ENCODE measurements around the gene EEF1AKMT3. TPM values are rescaled to one million over a fixed set of nuclear protein-coding genes. Genes with fewer than 3 reads are reported as not detected.

EEF1AKMT3 gene
- total RNA-seq, 1 donor from 2014 or later, result 6.1 TPM

- H3K4me1 Mint-ChIP-seq, result peaks cover 41% of the 10 kb centered on the region
- peak overlapping the region; percentile 90 for H3K4me3 Mint-ChIP-seq
These were observed 32.4 kb upstream of the EEF1AKMT3 start for GRCh38 chr12:57739914-57740538.

GRCh38 chr12:57740656-57741412 lies 31.6 kb upstream of the EEF1AKMT3 start:
- peaks cover 46% of the 10 kb centered on the region for H3K4me1 Mint-ChIP-seq
- intact Hi-C loops (cut with micrococcal nuclease), result loop anchor here (5.0 to 10.0 kb wide), 3 partner anchors 264 to 676 kb away; partner anchors contain the start of gene ARHGAP9
- no peaks in the 10 kb centered on the region for H3K27me3 Mint-ChIP-seq
- peak overlapping the region; percentile 90 for H3K4me3 Mint-ChIP-seq
- H3K9me3 Mint-ChIP-seq, result no peaks in the 10 kb centered on the region
- peak; percentile 95 for DNase-seq
- H3K36me3 Mint-ChIP-seq (ENCODE audit: low read depth), result peaks cover 20% of the 10 kb centered on the region
- H3K27ac Mint-ChIP-seq, result peak overlapping the region; percentile 87

More at GRCh38 chr12:57739914-57740538, 32.4 kb upstream of the EEF1AKMT3 start:
- Mint-ChIP-seq H3K36me3 (ENCODE audit: low read depth) (peaks cover 20% of the 10 kb centered on the region), H3K27me3 (no peaks in the 10 kb centered on the region), H3K27ac (peak overlapping the region; percentile 29), H3K9me3 (no peaks in the 10 kb centered on the region)
- DNase-seq, result no peak
- intact Hi-C loops (cut with micrococcal nuclease), result loop anchor here (5.0 to 10.0 kb wide), 3 partner anchors 263 to 675 kb away; partner anchors contain the start of gene ARHGAP9

- peak overlapping the region; percentile 87 for H3K27ac Mint-ChIP-seq
These were observed 31.0 kb upstream of the EEF1AKMT3 start for GRCh38 chr12:57741413-57741789.

GRCh38 chr12:57741844-57742738 lies 30.3 kb upstream of the EEF1AKMT3 start:
- Mint-ChIP-seq H3K4me3 (peak overlapping the region; percentile 90), H3K36me3 (ENCODE audit: low read depth) (peaks cover 23% of the 10 kb centered on the region), H3K27me3 (no peaks in the 10 kb centered on the region), H3K4me1 (peaks cover 51% of the 10 kb centered on the region), H3K9me3 (no peaks in the 10 kb centered on the region), H3K27ac (peak overlapping the region; percentile 87)
- intact Hi-C loops (cut with micrococcal nuclease), result loop anchor here (1.0 to 10.0 kb wide), 4 partner anchors 159 to 677 kb away; partner anchors contain the start of gene ARHGAP9
- peak; percentile 93 for DNase-seq

More at GRCh38 chr12:57741413-57741789, 31.0 kb upstream of the EEF1AKMT3 start:
- DNase-seq, result no peak
- intact Hi-C loops (cut with micrococcal nuclease), result loop anchor here (5.0 to 10.0 kb wide), 3 partner anchors 264 to 677 kb away; partner anchors contain the start of gene ARHGAP9
- Mint-ChIP-seq H3K27me3 (no peaks in the 10 kb centered on the region), H3K4me3 (peak overlapping the region; percentile 90), H3K4me1 (peaks cover 51% of the 10 kb centered on the region), H3K9me3 (no peaks in the 10 kb centered on the region), H3K36me3 (ENCODE audit: low read depth) (peaks cover 23% of the 10 kb centered on the region)

GRCh38 chr12:57743769-57744168 lies 28.6 kb upstream of the EEF1AKMT3 start:
- Mint-ChIP-seq H3K4me1 (peaks cover 54% of the 10 kb centered on the region), H3K36me3 (ENCODE audit: low read depth) (peaks cover 35% of the 10 kb centered on the region), H3K27ac (peak overlapping the region; percentile 90), H3K9me3 (no peaks in the 10 kb centered on the region), H3K27me3 (no peaks in the 10 kb centered on the region), H3K4me3 (peak overlapping the region; percentile 94)
- DNase-seq, result no peak
- intact Hi-C loops (cut with micrococcal nuclease), result loop anchor here (1.0 to 10.0 kb wide), 6 partner anchors 9 to 679 kb away; partner anchors contain the start of genes ARHGAP9, B4GALNT1 and CDK4

GRCh38 chr12:57744194-57744776 lies 28.1 kb upstream of the EEF1AKMT3 start:
- Mint-ChIP-seq H3K4me1 (peaks cover 50% of the 10 kb centered on the region), H3K4me3 (peak overlapping the region; percentile 94), H3K27ac (peak overlapping the region; percentile 90), H3K36me3 (ENCODE audit: low read depth) (peaks cover 37% of the 10 kb centered on the region), H3K9me3 (no peaks in the 10 kb centered on the region), H3K27me3 (no peaks in the 10 kb centered on the region)
- peak; percentile 93 for DNase-seq
- intact Hi-C loops (cut with micrococcal nuclease), result loop anchor here (1.0 to 10.0 kb wide), 6 partner anchors 8 to 679 kb away; partner anchors contain the start of genes ARHGAP9, B4GALNT1 and CDK4

GRCh38 chr12:57744777-57745484 lies 27.5 kb upstream of the EEF1AKMT3 start, which contains the start of gene TSPAN31:
TSS of gene TSPAN31 (plus strand) at chr12:57745039. CDS start at chr12:57745155, 116 bp downstream.
- H3K36me3 Mint-ChIP-seq (ENCODE audit: low read depth), result peaks cover 37% of the 10 kb centered on the region
- intact Hi-C loops (cut with micrococcal nuclease), result loop anchor here (1.0 to 10.0 kb wide), 6 partner anchors 7 to 680 kb away; partner anchors contain the start of genes ARHGAP9, B4GALNT1 and CDK4
- peak; percentile 98 for DNase-seq
- H3K9me3 Mint-ChIP-seq, result no peaks in the 10 kb centered on the region
- H3K27me3 Mint-ChIP-seq, result no peaks in the 10 kb centered on the region
- peak within 1 kb of the TSS; percentile 90 for H3K27ac Mint-ChIP-seq
- peaks cover 45% of the 10 kb centered on the region for H3K4me1 Mint-ChIP-seq
- H3K4me3 Mint-ChIP-seq, result peak within 1 kb of the TSS; percentile 94

- H3K27me3 Mint-ChIP-seq, result no peaks in the 10 kb centered on the region
- H3K4me1 Mint-ChIP-seq, result peaks cover 47% of the 10 kb centered on the region
- H3K9me3 Mint-ChIP-seq, result no peaks in the 10 kb centered on the region
- intact Hi-C loops (cut with micrococcal nuclease), result loop anchor here (2.0 to 10.0 kb wide), 2 partner anchors 113 to 681 kb away; partner anchors contain the start of gene B4GALNT1
- peak overlapping the region; percentile 94 for H3K4me3 Mint-ChIP-seq
- H3K36me3 Mint-ChIP-seq (ENCODE audit: low read depth), result peaks cover 42% of the 10 kb centered on the region
- no peak for DNase-seq
- peak overlapping the region; percentile 90 for H3K27ac Mint-ChIP-seq
These were observed 26.9 kb upstream of the EEF1AKMT3 start for GRCh38 chr12:57745485-57745881.

- Mint-ChIP-seq H3K4me3 (peak overlapping the region; percentile 94), H3K4me1 (peaks cover 46% of the 10 kb centered on the region), H3K36me3 (ENCODE audit: low read depth) (peaks cover 47% of the 10 kb centered on the region), H3K9me3 (no peaks in the 10 kb centered on the region), H3K27me3 (no peaks in the 10 kb centered on the region), H3K27ac (peak overlapping the region; percentile 90)
- DNase-seq, result no peak
- intact Hi-C loops (cut with micrococcal nuclease), result loop anchor here (10.0 kb wide), 1 partner anchor 681 kb away; no protein-coding TSS in a partner anchor
These were observed 26.4 kb upstream of the EEF1AKMT3 start for GRCh38 chr12:57746025-57746424.

- no peaks in the 10 kb centered on the region for H3K9me3 Mint-ChIP-seq
- H3K27me3 Mint-ChIP-seq, result no peaks in the 10 kb centered on the region
- no peak for DNase-seq
- intact Hi-C loops (cut with micrococcal nuclease), result loop anchor here (10.0 kb wide), 1 partner anchor 684 kb away; no protein-coding TSS in a partner anchor
- H3K27ac Mint-ChIP-seq, result no peak overlapping the region
- peaks cover 60% of the 10 kb centered on the region for H3K36me3 Mint-ChIP-seq (ENCODE audit: low read depth)
- no peak overlapping the region for H3K4me3 Mint-ChIP-seq
- peaks cover 60% of the 10 kb centered on the region for H3K4me1 Mint-ChIP-seq
These were observed 23.4 kb upstream of the EEF1AKMT3 start for GRCh38 chr12:57749061-57749460.

GRCh38 chr12:57750561-57751431 lies 21.6 kb upstream of the EEF1AKMT3 start:
- Mint-ChIP-seq H3K4me3 (peak overlapping the region; percentile 96), H3K36me3 (ENCODE audit: low read depth) (peaks cover 52% of the 10 kb centered on the region), H3K9me3 (no peaks in the 10 kb centered on the region), H3K27me3 (no peaks in the 10 kb centered on the region), H3K27ac (peak overlapping the region; percentile 97), H3K4me1 (peaks cover 54% of the 10 kb centered on the region)
- intact Hi-C loops (cut with micrococcal nuclease), result loop anchor here (10.0 kb wide), 2 partner anchors 1626 to 1926 kb away; partner anchors contain the start of genes DNAJC14 and ESYT1
- peak; percentile 63 for DNase-seq
